LoVo (cell line): ENCODE data around the gene TBC1D17.
"Not testable (repeated sequence)": the region's sequence is repeated elsewhere in the genome, so short reads cannot be mapped to it uniquely, and the experiment has no call there.

ENCODE experiments used
- DNase-seq: peaks from one replicate; pipeline ENCODE4 v3.0.0-alpha.2; 2016; ENCODE audit warnings: low spot score

Gene TBC1D17

GRCh38 chr19:49921871-49922795 is 44.6 kb downstream of the TBC1D17 start:
- no peak for DNase-seq

- DNase-seq, result no peak
Observed at GRCh38 chr19:49923055-49924003, 45.8 kb downstream of the TBC1D17 start.

- no peak for DNase-seq
Observed at GRCh38 chr19:49924004-49924880, 46.7 kb downstream of the TBC1D17 start.

- not testable (repeated sequence) for DNase-seq
Observed at GRCh38 chr19:49924881-49925210, 47.3 kb downstream of the TBC1D17 start.

GRCh38 chr19:49925486-49925885 is 48.0 kb downstream of the TBC1D17 start:
- no peak for DNase-seq

- DNase-seq, result no peak
Observed at GRCh38 chr19:49926515-49926914, 49.0 kb downstream of the TBC1D17 start.

GRCh38 chr19:49927526-49928264 is 50.2 kb downstream of the TBC1D17 start:
- no peak for DNase-seq

- peak; percentile 89 for DNase-seq
Observed at GRCh38 chr19:49929121-49929610, 51.7 kb downstream of the TBC1D17 start, which contains the start of the genes ATF5 and NUP62. TSS of gene ATF5 (plus strand) at chr19:49929205. CDS start at chr19:49930851, 1,646 bp downstream. TSS of gene NUP62 (minus strand) at chr19:49929504. CDS start at chr19:49909807, 19,697 bp downstream.

GRCh38 chr19:49929611-49930482 is 52.3 kb downstream of the TBC1D17 start:
- peak; percentile 94 for DNase-seq

- DNase-seq, result no peak
Observed at GRCh38 chr19:49930483-49931011, 53.0 kb downstream of the TBC1D17 start.

GRCh38 chr19:49931293-49932040 is 54.0 kb downstream of the TBC1D17 start:
- no peak for DNase-seq

- DNase-seq, result no peak
Observed at GRCh38 chr19:49932041-49932451, 54.5 kb downstream of the TBC1D17 start.

- no peak for DNase-seq
Observed at GRCh38 chr19:49932731-49933131, 55.2 kb downstream of the TBC1D17 start.

- no peak for DNase-seq
Observed at GRCh38 chr19:49933643-49934042, 56.1 kb downstream of the TBC1D17 start.

GRCh38 chr19:49936549-49936948 is 59.0 kb downstream of the TBC1D17 start:
- no peak for DNase-seq

GRCh38 chr19:49937750-49938381 is 60.4 kb downstream of the TBC1D17 start:
- DNase-seq, result peak; percentile 83
